Body of pancreas (tissue), 4 donors: Measurements from ENCODE around the gene RNPEPL1. TPM values are rescaled to one million over a fixed set of nuclear protein-coding genes. Genes with fewer than 3 reads are reported as not detected.

Experiments used
- ATAC-seq: fragments of 150-250 bp; one replicate; pipeline ENCODE4 v1.9.1; 2016
- DNase-seq, 4 donors: peaks; one replicate each; pipeline ENCODE4 v3.0.0-alpha.2; 2019
- H3K27ac ChIP-seq, 4 donors: fragments of 200-600 bp; sonication (generic); 1 replicate in 3 of 4; 2 replicates in 1 of 4; pipeline versions ENCODE4 v1.5.1 to v1.6.1; 2016 to 2019; ENCODE audit warnings: mild to moderate bottlenecking in 1 of 4, mixed read lengths in 1 of 4, moderate library complexity in 1 of 4
- H3K27me3 ChIP-seq, 2 donors: fragments of 200-600 bp; sonication (generic); one replicate each; pipeline ENCODE4 v1.6.0; 2016; ENCODE audit warnings: mild to moderate bottlenecking in 1 of 2
- H3K36me3 ChIP-seq, 2 donors: fragments of 200-600 bp; sonication (generic); replicated peaks in 1 of 2; 2 replicates each; pipeline ENCODE4 v1.5.1; 2016; ENCODE audit warnings: low read depth in 2 of 2; ENCODE audit not compliant: insufficient read depth in 1 of 2
- H3K4me1 ChIP-seq: fragments of 200-600 bp; sonication (generic); one replicate; pipeline ENCODE4 v1.6.0; 2016
- H3K4me3 ChIP-seq, 2 donors: fragments of 200-600 bp; sonication (generic); 1 replicate in 1 of 2; 2 replicates in 1 of 2; pipeline ENCODE4 v1.5.1; 2016 to 2019
- H3K9me3 ChIP-seq, 3 donors: fragments of 200-600 bp; sonication (generic); 1 replicate in 2 of 3; 2 replicates in 1 of 3; pipeline ENCODE4 v1.5.1; 2016
- CTCF ChIP-seq, 7 experiments: fragments of 450-650 bp in 4 of 7; fragments of 200-600 bp in 3 of 7; sonication (generic) in 3 of 7; IDR thresholded peaks; one replicate each; pipeline ENCODE4 v1.5.1; 2016 to 2019; ENCODE audit warnings: antibody characterized with exemption in 7 of 7
- POLR2A ChIP-seq, 3 donors: fragments of 450-650 bp; IDR thresholded peaks; one replicate each; pipeline ENCODE4 v1.6.1; 2016; ENCODE audit warnings: antibody characterized with exemption in 3 of 3, mild to moderate bottlenecking in 2 of 3
- WGBS, 2 donors: methylation state at CpG; one replicate each; pipeline ENCODE4 v1.1.5; 2017; 5-methylcytosine and 5-hydroxymethylcytosine counted together
- intact Hi-C: fragments of 100-400 bp; cut with DNase I; formaldehyde crosslinking; loops from one replicate; pipeline ENCODE4 v1.15.1; 2023
- total RNA-seq, 2 donors: library from RNA; depleted of rRNA; stranded (reverse); fragments of >200 nt; gene quantifications; one replicate each; pipeline ENCODE4 v1.1.0, GENCODE V29; 2016

Gene RNPEPL1
- total RNA-seq, 2 donors from 2014 or later = 63.3 to 162 TPM

DNA sequence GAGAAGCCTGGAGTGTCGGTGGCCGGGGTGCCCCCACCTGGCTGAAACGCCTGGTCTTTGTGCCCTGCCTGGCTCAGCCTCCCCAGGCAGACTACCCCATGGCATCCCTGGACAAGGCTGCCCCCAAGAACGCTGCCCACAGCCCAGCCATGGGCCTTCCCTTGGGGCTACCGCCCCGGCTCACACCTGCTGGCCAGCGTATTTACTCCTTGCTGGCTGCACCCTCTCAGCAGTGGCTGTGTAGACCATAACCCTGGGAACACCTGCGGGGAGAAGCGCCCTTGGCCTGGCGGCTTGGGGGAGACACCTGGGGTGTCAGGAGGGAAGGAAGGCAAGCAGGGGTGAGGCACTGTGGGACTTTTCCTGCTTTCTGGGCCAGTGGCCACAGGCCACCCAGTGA is 35.6 kb downstream of the RNPEPL1 start:
- ATAC-seq (no peak), DNase-seq (no peak)
- Histone ChIP-seq H3K4me3 (no peak overlapping the region), H3K4me1 (peaks cover 9% of the 10 kb centered on the region), H3K27me3 (no peaks in the 10 kb centered on the region), H3K36me3 (peaks cover 0 to 1% of the 10 kb centered on the region in 2 donors), H3K9me3 (no peaks in the 10 kb centered on the region), H3K27ac (no peak overlapping the region)
- 40 to 89% methylated on average over 1 to 10 of the region's 10 CpGs for WGBS, 2 donors
- no peak for TF ChIP-seq CTCF (IDR thresholded peaks at IDR 0.05)
- TF ChIP-seq POLR2A (IDR thresholded peaks at IDR 0.05) = no peak
- intact Hi-C loops = no loop called here

DNA sequence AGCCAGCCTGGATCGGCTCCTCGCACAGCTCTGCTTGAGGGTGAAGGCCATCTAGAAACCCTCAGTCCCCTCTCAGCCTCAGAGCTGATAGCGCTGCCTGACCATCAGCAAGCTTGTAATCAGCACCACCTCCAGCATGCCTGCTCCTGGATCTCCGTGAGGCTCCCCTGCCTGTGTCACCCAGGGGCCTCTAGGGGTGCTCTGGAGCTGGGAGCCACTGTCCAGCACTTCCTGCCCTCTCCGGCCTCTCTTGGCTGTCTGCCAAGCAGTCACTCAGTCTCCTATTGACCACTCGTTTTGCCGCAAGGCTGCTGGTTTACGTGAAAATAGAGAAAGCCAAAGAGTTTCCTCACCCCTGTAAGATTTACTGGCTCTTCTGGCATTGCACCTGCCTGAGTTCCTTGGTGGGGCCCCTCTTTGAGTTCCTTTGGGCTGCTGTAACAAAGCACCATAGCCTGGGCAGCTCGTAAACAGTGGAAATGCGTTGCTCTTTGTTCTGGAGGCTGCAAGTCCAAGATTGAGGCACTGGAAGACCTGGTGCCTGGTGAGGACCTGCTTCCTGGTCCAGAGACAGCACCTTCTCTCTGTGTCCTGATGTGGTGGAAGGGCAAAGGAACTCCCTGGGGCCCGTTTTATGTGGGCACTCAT is 36.1 kb downstream of the RNPEPL1 start:
- no peaks in the 10 kb centered on the region for H3K36me3 ChIP-seq
- peak overlapping the region in 1 of 4 donors; percentile 47 for H3K27ac ChIP-seq
- H3K4me1 ChIP-seq = peaks cover 9% of the 10 kb centered on the region
- TF ChIP-seq POLR2A (IDR thresholded peaks at IDR 0.05) (no peak), CTCF (IDR thresholded peaks at IDR 0.05) (peak; percentile 19 to 71 (median 62))
- intact Hi-C loops = no loop called here
- H3K4me3 ChIP-seq = no peak overlapping the region
- no peaks in the 10 kb centered on the region for H3K9me3 ChIP-seq
- DNase-seq (peak; percentile 73 to 85 (median 79)), ATAC-seq (peak; percentile 85)
- no peaks in the 10 kb centered on the region for H3K27me3 ChIP-seq
- WGBS, 2 donors = 29 to 36% methylated on average over 7 to 11 of the region's 11 CpGs

DNA sequence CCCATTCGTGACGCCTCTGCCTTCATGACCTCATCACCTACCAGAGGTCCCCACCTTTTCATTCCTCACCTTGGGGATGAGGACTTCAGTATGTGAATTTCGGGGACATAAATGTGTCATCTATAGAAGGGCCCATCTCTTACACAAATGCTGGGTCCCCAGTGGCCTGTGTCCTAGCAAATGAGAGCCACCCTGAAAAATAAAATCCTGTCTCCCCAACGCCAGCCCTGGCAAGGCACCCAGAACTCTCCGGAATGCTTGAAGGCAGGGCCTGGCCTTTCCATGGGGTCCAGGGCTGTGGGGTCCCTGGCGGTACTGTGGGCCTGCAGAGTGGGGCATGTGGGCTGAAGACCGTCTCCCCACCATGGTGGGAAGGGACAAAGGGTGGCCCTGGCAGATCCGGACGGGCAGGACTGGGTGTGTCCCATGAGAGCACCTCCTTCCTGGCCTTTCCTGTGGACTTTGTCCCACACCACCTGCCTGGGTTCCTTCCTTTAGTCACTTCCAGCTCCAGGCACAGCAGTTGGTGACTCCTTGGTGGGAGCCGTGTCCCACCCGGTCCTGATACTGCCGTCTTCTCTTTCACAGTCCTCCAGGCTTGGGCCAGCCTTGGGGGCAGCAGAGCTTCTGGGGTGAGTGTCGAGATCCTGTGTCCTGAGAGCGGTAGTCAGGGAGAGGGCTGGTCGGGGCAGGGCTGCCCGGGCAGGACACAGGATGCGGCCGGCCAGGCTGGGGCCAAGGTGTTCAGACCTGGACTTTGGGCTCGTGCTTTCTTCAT is 36.8 kb downstream of the RNPEPL1 start:
- Histone ChIP-seq H3K27ac (peak overlapping the region in 1 of 4 donors; percentile 47), H3K9me3 (no peaks in the 10 kb centered on the region), H3K4me1 (peaks cover 9% of the 10 kb centered on the region), H3K36me3 (no peaks in the 10 kb centered on the region), H3K27me3 (no peaks in the 10 kb centered on the region), H3K4me3 (no peak overlapping the region)
- ATAC-seq = no peak
- 77 to 89% methylated on average over 14 to 19 of the region's 19 CpGs for WGBS, 2 donors
- intact Hi-C loops = no loop called here
- DNase-seq = peak in 1 of 4 donors; percentile 10
- TF ChIP-seq POLR2A (IDR thresholded peaks at IDR 0.05) (no peak), CTCF (IDR thresholded peaks at IDR 0.05) (no peak)

GRCh38 chr2:240605867-240606743 is 37.8 kb downstream of the RNPEPL1 start:
- H3K4me3 ChIP-seq = no peak overlapping the region
- DNase-seq = peak in 2 of 4 donors; percentile 0 to 4

More at GRCh38 chr2:240605867-240606743, 37.8 kb downstream of the RNPEPL1 start:
- 88 to 92% methylated on average over 3 to 12 of the region's 12 CpGs for WGBS, 2 donors
- Histone ChIP-seq H3K9me3 (no peaks in the 10 kb centered on the region), H3K27ac (no peak overlapping the region), H3K4me1 (peaks cover 9% of the 10 kb centered on the region), H3K36me3 (no peaks in the 10 kb centered on the region), H3K27me3 (no peaks in the 10 kb centered on the region)
- TF ChIP-seq CTCF (IDR thresholded peaks at IDR 0.05) (no peak), POLR2A (IDR thresholded peaks at IDR 0.05) (no peak)
- intact Hi-C loops = no loop called here
- no peak for ATAC-seq
